CD14-positive monocyte (primary cell): ENCODE results near the gene G6PD. TPM values are rescaled to one million over a fixed set of nuclear protein-coding genes. Genes with fewer than 3 reads are reported as not detected.
"Not testable (repeated sequence)": the region's sequence is repeated elsewhere in the genome, so short reads cannot be mapped to it uniquely, and the experiment has no call there.

Source experiments
- DNase-seq, 3 donors: peaks; one replicate each; pipeline ENCODE4 v3.0.0-alpha.2; 2011 to 2022
- H2AFZ ChIP-seq: 2 replicates; pipeline ENCODE4 v1.6.0; 2012; ENCODE audit warnings: mild to moderate bottlenecking, low read depth, low read length, inconsistent platforms; ENCODE audit not compliant: insufficient read depth, poor library complexity, severe bottlenecking
- H3K27ac ChIP-seq, 2 donors: 1 replicate in 1 of 2; 2 replicates in 1 of 2; pipeline ENCODE4 v1.5.1; 2012 to 2013; ENCODE audit warnings: low read length in 2 of 2, control low read depth in 1 of 2, inconsistent platforms in 1 of 2, low read depth in 1 of 2, mild to moderate bottlenecking in 1 of 2
- H3K27me3 ChIP-seq, 2 donors: one replicate each; pipeline versions ENCODE4 v1.6.0 to v1.6.1; 2011 to 2013; ENCODE audit warnings: low read length in 2 of 2; ENCODE audit not compliant: control insufficient read depth in 2 of 2, insufficient read depth in 2 of 2
- H3K36me3 ChIP-seq, 2 donors: replicated peaks in 1 of 2; 1 replicate in 1 of 2; 2 replicates in 1 of 2; pipeline versions ENCODE4 v1.5.1 to v1.6.1; 2012 to 2013; ENCODE audit warnings: low read length in 2 of 2, control low read depth in 1 of 2, inconsistent platforms in 1 of 2, mild to moderate bottlenecking in 1 of 2; ENCODE audit not compliant: insufficient read depth in 2 of 2, control insufficient read depth in 1 of 2
- H3K4me1 ChIP-seq, 2 donors: 1 replicate in 1 of 2; 2 replicates in 1 of 2; pipeline versions ENCODE4 v1.5.1 to v1.6.1; 2012 to 2013; ENCODE audit warnings: low read length in 2 of 2, control low read depth in 1 of 2, inconsistent platforms in 1 of 2, mild to moderate bottlenecking in 1 of 2, moderate library complexity in 1 of 2; ENCODE audit not compliant: insufficient read depth in 2 of 2, control insufficient read depth in 1 of 2
- H3K4me2 ChIP-seq: replicated peaks from 2 replicates; pipeline ENCODE3; 2012; ENCODE audit warnings: low read length, moderate library complexity, mild to moderate bottlenecking; ENCODE audit not compliant: poor library complexity, severe bottlenecking; ENCODE audit errors: extremely low read depth
- H3K4me3 ChIP-seq, 3 experiments: fragments of 200-600 bp in 1 of 3; sonication (generic) in 1 of 3; replicated peaks in 1 of 3; 1 replicate in 2 of 3; 2 replicates in 1 of 3; pipeline ENCODE4 v1.5.1; 2011 to 2013; ENCODE audit warnings: low read length in 3 of 3, mild to moderate bottlenecking in 3 of 3, control low read depth in 2 of 3, low read depth in 2 of 3, inconsistent platforms in 1 of 3, moderate library complexity in 1 of 3
- H3K79me2 ChIP-seq: 2 replicates; pipeline ENCODE4 v1.6.0; 2012; ENCODE audit warnings: mild to moderate bottlenecking, control low read depth, inconsistent platforms, low read length, moderate library complexity; ENCODE audit not compliant: insufficient read depth
- H3K9ac ChIP-seq: 2 replicates; pipeline ENCODE4 v1.6.0; 2017; ENCODE audit warnings: low read length, mild to moderate bottlenecking; ENCODE audit not compliant: insufficient read depth, poor library complexity, severe bottlenecking
- H3K9me3 ChIP-seq, 2 donors: replicated peaks in 1 of 2; 1 replicate in 1 of 2; 2 replicates in 1 of 2; pipeline versions ENCODE4 v1.5.1 to v1.6.1; 2012 to 2013; ENCODE audit warnings: low read length in 2 of 2, control low read depth in 1 of 2; ENCODE audit not compliant: control insufficient read depth in 1 of 2, insufficient read depth in 1 of 2
- H4K20me1 ChIP-seq: 2 replicates; pipeline ENCODE4 v1.6.0; 2012; ENCODE audit warnings: mild to moderate bottlenecking, low read length, control low read depth, moderate library complexity; ENCODE audit not compliant: insufficient read depth
- H3K27ac Mint-ChIP-seq, 7 donors: one replicate each; pipeline ENCODE4 v1.8.0; 2020; ENCODE audit warnings: mild to moderate bottlenecking in 7 of 7, mixed read lengths in 7 of 7, moderate library complexity in 6 of 7, inconsistent platforms in 2 of 7
- H3K27me3 Mint-ChIP-seq, 3 donors: one replicate each; pipeline ENCODE4 v1.8.0; 2021 to 2022; ENCODE audit warnings: low read depth in 3 of 3, mild to moderate bottlenecking in 3 of 3, mixed read lengths in 3 of 3, moderate library complexity in 3 of 3, inconsistent platforms in 1 of 3
- H3K36me3 Mint-ChIP-seq, 2 donors: one replicate each; pipeline ENCODE4 v1.8.0; 2020; ENCODE audit warnings: mixed read lengths in 2 of 2, inconsistent platforms in 1 of 2, mild to moderate bottlenecking in 1 of 2
- H3K4me1 Mint-ChIP-seq: one replicate; pipeline ENCODE4 v1.8.0; 2020; ENCODE audit warnings: mild to moderate bottlenecking, mixed read lengths
- H3K4me3 Mint-ChIP-seq, 2 donors: one replicate each; pipeline ENCODE4 v1.8.0; 2020; ENCODE audit warnings: mild to moderate bottlenecking in 2 of 2, mixed read lengths in 2 of 2, moderate library complexity in 1 of 2
- H3K9me3 Mint-ChIP-seq, 7 donors: one replicate each; pipeline ENCODE4 v1.8.0; 2020 to 2022; ENCODE audit warnings: mixed read lengths in 7 of 7, mild to moderate bottlenecking in 6 of 7, moderate library complexity in 6 of 7, inconsistent platforms in 2 of 7
- CTCF ChIP-seq: fragments of 200-600 bp; IDR thresholded peaks from one replicate; pipeline ENCODE4 v1.8.0; 2022; ENCODE audit warnings: antibody characterized with exemption, mild to moderate bottlenecking
- WGBS: methylation state at CpG from one replicate; pipeline ENCODE4 v1.1.5; 2013; ENCODE audit warnings: missing lambda C conversion rate; ENCODE audit not compliant: insufficient coverage; 5-methylcytosine and 5-hydroxymethylcytosine counted together
- intact Hi-C, 2 donors: fragments of 100-400 bp; cut with micrococcal nuclease; formaldehyde crosslinking; loops; one replicate each; pipeline versions ENCODE4 v1.15.0 to v1.15.1; 2023
- polyA plus RNA-seq, 3 donors: library from polyadenylated mRNA; depleted of rRNA in 1 of 3; unstranded in 2 of 3; stranded (reverse) in 1 of 3; fragments of 300-500 nt in 2 of 3; fragments of >200 nt in 1 of 3; fragmentation: Illumina TruSeq in 2 of 3; gene quantifications; 1 replicate in 2 of 3; 2 replicates in 1 of 3; pipeline ENCODE4 v1.2.3, GENCODE V29; 2012 to 2021

Gene G6PD
- polyA plus RNA-seq, 3 donors: 10.7 to 165 (median 14.7) TPM

GRCh38 chrX:154496591-154497137 lies 50.0 kb downstream of the G6PD start:
- peaks cover 0 to 11% (median 2%) of the 10 kb centered on the region in 3 donors for H3K27me3 Mint-ChIP-seq
- H3K4me3 ChIP-seq, H3K9ac ChIP-seq, intact Hi-C loops, H3K27me3 ChIP-seq, H3K36me3 ChIP-seq, H3K9me3 Mint-ChIP-seq, DNase-seq, H3K27ac Mint-ChIP-seq, H2AFZ ChIP-seq, H3K79me2 ChIP-seq, H3K36me3 Mint-ChIP-seq, H3K9me3 ChIP-seq, H3K4me3 Mint-ChIP-seq, H3K4me2 ChIP-seq, H4K20me1 ChIP-seq, H3K4me1 ChIP-seq, H3K4me1 Mint-ChIP-seq, H3K27ac ChIP-seq: not testable (repeated sequence)
- WGBS: no CpG with 5 or more reads among the region's 4 CpGs

GRCh38 chrX:154495472-154495922 lies 51.1 kb downstream of the G6PD start:
- Histone ChIP-seq H3K9me3 (no peaks in the 10 kb centered on the region), H3K27me3 (no peaks in the 10 kb centered on the region), H3K4me2 (no peak overlapping the region), H3K4me1 (peaks cover 11 to 16% of the 10 kb centered on the region in 2 donors), H3K9ac (no peak overlapping the region), H3K27ac (no peak overlapping the region), H2AFZ (no peak overlapping the region), H4K20me1 (no peaks in the 10 kb centered on the region), H3K79me2 (no peaks in the 10 kb centered on the region), H3K36me3 (no peaks in the 10 kb centered on the region), H3K4me3 (no peak overlapping the region)
- no peaks in the 10 kb centered on the region for H3K36me3 Mint-ChIP-seq
- peaks cover 10% of the 10 kb centered on the region for H3K4me1 Mint-ChIP-seq
- DNase-seq: no peak
- no peak overlapping the region for H3K4me3 Mint-ChIP-seq
- peaks cover 0 to 14% (median 2%) of the 10 kb centered on the region in 3 donors for H3K27me3 Mint-ChIP-seq
- TF ChIP-seq CTCF: no peak
- intact Hi-C loops: no loop called here
- H3K27ac Mint-ChIP-seq: no peak overlapping the region
- H3K9me3 Mint-ChIP-seq: peaks cover 0 to 11% (median 3%) of the 10 kb centered on the region in 7 donors
- WGBS: no CpG with 5 or more reads among the region's 6 CpGs
